Astrocyte (in vitro differentiated cells and primary cell): ENCODE results near the gene JAKMIP3. TPM values are rescaled to one million over a fixed set of nuclear protein-coding genes. Genes with fewer than 3 reads are reported as not detected.

Experiments
- DNase-seq: peaks from one replicate; pipeline ENCODE4 v3.0.0-alpha.2; 2010; ENCODE audit warnings: low read depth
- FAIRE-seq: peaks from 2 replicates; lab custom pipeline; 2011; peaks lifted over from hg19 to GRCh38; lab: Jason Lieb, UNC
- H2AFZ ChIP-seq: 2 replicates; pipeline ENCODE4 v1.6.0; 2012; ENCODE audit warnings: low read depth, low read length, inconsistent platforms
- H3K27ac ChIP-seq: 2 replicates; pipeline ENCODE4 v1.5.1; 2011; ENCODE audit warnings: low read depth, low read length, inconsistent platforms
- H3K27me3 ChIP-seq: 2 replicates; pipeline ENCODE4 v1.6.0; 2011; ENCODE audit warnings: low read length, inconsistent platforms; ENCODE audit not compliant: insufficient read depth
- H3K36me3 ChIP-seq: 2 replicates; pipeline ENCODE4 v1.5.1; 2011; ENCODE audit warnings: low read length, inconsistent platforms; ENCODE audit not compliant: insufficient read depth
- H3K4me1 ChIP-seq: 2 replicates; pipeline ENCODE4 v1.5.1; 2011; ENCODE audit warnings: low read length, inconsistent platforms; ENCODE audit not compliant: insufficient read depth
- H3K4me2 ChIP-seq: 2 replicates; pipeline ENCODE4 v1.6.0; 2012; ENCODE audit warnings: low read length, inconsistent platforms
- H3K4me3 ChIP-seq: 2 replicates; pipeline ENCODE4 v1.5.1; 2011; ENCODE audit warnings: low read depth, mild to moderate bottlenecking, low read length, inconsistent platforms; ENCODE audit not compliant: insufficient read depth
- H3K79me2 ChIP-seq: 2 replicates; pipeline ENCODE4 v1.6.0; 2012; ENCODE audit warnings: mild to moderate bottlenecking, low read length, inconsistent platforms; ENCODE audit not compliant: insufficient read depth
- H3K9ac ChIP-seq: 2 replicates; pipeline ENCODE4 v1.6.0; 2012; ENCODE audit warnings: mild to moderate bottlenecking, low read length, inconsistent platforms
- H3K9me3 ChIP-seq: 2 replicates; pipeline ENCODE4 v1.5.1; 2012; ENCODE audit warnings: low read depth, mild to moderate bottlenecking, low read length, inconsistent platforms; ENCODE audit not compliant: insufficient read depth
- H4K20me1 ChIP-seq: 2 replicates; pipeline ENCODE4 v1.6.0; 2012; ENCODE audit warnings: low read length, inconsistent platforms; ENCODE audit not compliant: insufficient read depth
- H3K27ac Mint-ChIP-seq: one replicate; pipeline ENCODE4 v1.8.0; 2021; ENCODE audit warnings: mild to moderate bottlenecking, mixed read lengths; ENCODE audit not compliant: unreplicated experiment
- H3K27me3 Mint-ChIP-seq: one replicate; pipeline ENCODE4 v1.8.0; 2021; ENCODE audit warnings: low read depth, mixed read lengths; ENCODE audit not compliant: unreplicated experiment
- H3K36me3 Mint-ChIP-seq: one replicate; pipeline ENCODE4 v1.8.0; 2021; ENCODE audit warnings: low read depth, mixed read lengths; ENCODE audit not compliant: unreplicated experiment
- H3K4me1 Mint-ChIP-seq: one replicate; pipeline ENCODE4 v1.8.0; 2021; ENCODE audit warnings: low read depth, mixed read lengths; ENCODE audit not compliant: unreplicated experiment
- H3K4me3 Mint-ChIP-seq: one replicate; pipeline ENCODE4 v1.8.0; 2021; ENCODE audit warnings: mild to moderate bottlenecking, moderate library complexity, mixed read lengths; ENCODE audit not compliant: unreplicated experiment
- H3K9me3 Mint-ChIP-seq: one replicate; pipeline ENCODE4 v1.8.0; 2021; ENCODE audit warnings: mild to moderate bottlenecking, mixed read lengths; ENCODE audit not compliant: unreplicated experiment
- CTCF ChIP-seq: IDR thresholded peaks from 2 replicates; pipeline ENCODE4 v1.5.1; 2011; ENCODE audit warnings: low read depth, mild to moderate bottlenecking, inconsistent platforms, low read length, moderate library complexity; ENCODE audit not compliant: insufficient read depth
- EZH2 ChIP-seq: IDR thresholded peaks from 2 replicates; pipeline ENCODE4 v1.6.1; 2012; ENCODE audit warnings: mild to moderate bottlenecking, low read length, inconsistent platforms; ENCODE audit not compliant: insufficient read depth
- total RNA-seq: library from RNA; stranded (reverse); gene quantifications from 2 replicates; pipeline ENCODE4 v1.2.1, GENCODE V29; 2021

The JAKMIP3 gene
- total RNA-seq, 1 donor from 2014 or later = 0.54 TPM

GRCh38 chr10:132104471-132105301 lies 38.9 kb downstream of the JAKMIP3 start:
- Histone ChIP-seq H3K4me3 (no peak overlapping the region), H3K36me3 (no peaks in the 10 kb centered on the region), H4K20me1 (no peaks in the 10 kb centered on the region), H3K4me2 (no peak overlapping the region), H3K9ac (no peak overlapping the region), H3K27me3 (no peaks in the 10 kb centered on the region), H3K4me1 (no peaks in the 10 kb centered on the region), H3K79me2 (no peaks in the 10 kb centered on the region), H2AFZ (no peak overlapping the region), H3K9me3 (peaks cover 6% of the 10 kb centered on the region), H3K27ac (no peak overlapping the region)
- Mint-ChIP-seq H3K36me3 (no peaks in the 10 kb centered on the region), H3K27ac (no peak overlapping the region), H3K27me3 (peaks cover 51% of the 10 kb centered on the region), H3K4me3 (no peak overlapping the region), H3K4me1 (no peaks in the 10 kb centered on the region), H3K9me3 (no peaks in the 10 kb centered on the region)
- TF ChIP-seq CTCF (no peak), EZH2 (no peak)
- DNase-seq (no peak), FAIRE-seq (no peak)

GRCh38 chr10:132105302-132105995 lies 39.7 kb downstream of the JAKMIP3 start:
- no peak for DNase-seq
- Mint-ChIP-seq H3K4me3 (no peak overlapping the region), H3K9me3 (no peaks in the 10 kb centered on the region), H3K36me3 (no peaks in the 10 kb centered on the region), H3K4me1 (no peaks in the 10 kb centered on the region), H3K27me3 (peaks cover 56% of the 10 kb centered on the region), H3K27ac (no peak overlapping the region)
- no peaks in the 10 kb centered on the region for H3K27me3 ChIP-seq
- TF ChIP-seq CTCF (no peak), EZH2 (no peak)
- peaks cover 6% of the 10 kb centered on the region for H3K9me3 ChIP-seq
- no peak overlapping the region for H3K4me3 ChIP-seq
- no peaks in the 10 kb centered on the region for H3K79me2 ChIP-seq
- H3K36me3 ChIP-seq = no peaks in the 10 kb centered on the region
- H3K9ac ChIP-seq = no peak overlapping the region
- H3K4me2 ChIP-seq = no peak overlapping the region
- H3K4me1 ChIP-seq = no peaks in the 10 kb centered on the region
- no peak overlapping the region for H3K27ac ChIP-seq
- FAIRE-seq = no peak
- H4K20me1 ChIP-seq = no peaks in the 10 kb centered on the region
- no peak overlapping the region for H2AFZ ChIP-seq

- Histone ChIP-seq H3K27ac (no peak overlapping the region), H3K4me2 (no peak overlapping the region), H3K36me3 (no peaks in the 10 kb centered on the region), H3K27me3 (no peaks in the 10 kb centered on the region), H2AFZ (no peak overlapping the region), H3K79me2 (no peaks in the 10 kb centered on the region), H3K9ac (no peak overlapping the region), H4K20me1 (no peaks in the 10 kb centered on the region), H3K9me3 (peaks cover 6% of the 10 kb centered on the region), H3K4me3 (no peak overlapping the region), H3K4me1 (no peaks in the 10 kb centered on the region)
- Mint-ChIP-seq H3K27ac (no peak overlapping the region), H3K9me3 (no peaks in the 10 kb centered on the region), H3K4me3 (no peak overlapping the region), H3K36me3 (no peaks in the 10 kb centered on the region), H3K4me1 (no peaks in the 10 kb centered on the region), H3K27me3 (peaks cover 54% of the 10 kb centered on the region)
- DNase-seq (no peak), FAIRE-seq (no peak)
- TF ChIP-seq CTCF (no peak), EZH2 (no peak)
These were observed 40.7 kb downstream of the JAKMIP3 start for GRCh38 chr10:132106431-132106830.
